Heart left ventricle (tissue), 16 donors: ENCODE measurements around the gene RND3. TPM values are rescaled to one million over a fixed set of nuclear protein-coding genes. Genes with fewer than 3 reads are reported as not detected.

Experiments used
- ATAC-seq, 4 donors: fragments of 200-7000 bp; cut with Tn5 transposase; one replicate each; pipeline ENCODE4 v1.9.1; 2020 to 2022; ENCODE audit warnings: moderate library complexity in 4 of 4, mild to moderate bottlenecking in 3 of 4, moderate number of reproducible peaks in 1 of 4
- DNase-seq, 5 donors: peaks; one replicate each; pipeline ENCODE4 v3.0.0-alpha.2; 2020
- H3K27ac ChIP-seq, 12 donors: fragments of 200-600 bp; sonication (generic) in 4 of 12; one replicate each; pipeline versions ENCODE4 v1.5.0 to v1.8.0; 2016 to 2022; ENCODE audit warnings: mild to moderate bottlenecking in 2 of 12
- H3K27me3 ChIP-seq, 9 donors: fragments of 200-600 bp; sonication (generic) in 2 of 9; one replicate each; pipeline versions ENCODE4 v1.5.1 to v1.8.0; 2016 to 2022; ENCODE audit warnings: mild to moderate bottlenecking in 3 of 9
- H3K36me3 ChIP-seq, 9 donors: fragments of 200-600 bp; sonication (generic) in 2 of 9; one replicate each; pipeline versions ENCODE4 v1.5.0 to v1.8.0; 2018 to 2022; ENCODE audit warnings: mild to moderate bottlenecking in 2 of 9
- H3K4me1 ChIP-seq, 12 donors: fragments of 200-600 bp; sonication (generic) in 4 of 12; one replicate each; pipeline versions ENCODE4 v1.5.0 to v1.8.0; 2016 to 2022; ENCODE audit warnings: mild to moderate bottlenecking in 3 of 12
- H3K4me3 ChIP-seq, 12 donors: fragments of 200-600 bp; sonication (generic) in 4 of 12; one replicate each; pipeline versions ENCODE4 v1.5.0 to v1.8.0; 2017 to 2022; ENCODE audit warnings: mild to moderate bottlenecking in 9 of 12, moderate library complexity in 4 of 12
- H3K9me3 ChIP-seq, 12 donors: fragments of 200-600 bp; sonication (generic) in 4 of 12; one replicate each; pipeline versions ENCODE4 v1.5.0 to v1.8.0; 2016 to 2022; ENCODE audit warnings: mild to moderate bottlenecking in 1 of 12
- CTCF ChIP-seq, 12 donors: fragments of 200-600 bp; sonication (generic) in 4 of 12; IDR thresholded peaks; one replicate each; pipeline versions ENCODE4 v1.5.0 to v1.8.0; 2018 to 2022; ENCODE audit warnings: antibody characterized with exemption in 12 of 12, mild to moderate bottlenecking in 5 of 12
- POLR2A ChIP-seq, 2 donors: fragments of 450-650 bp; IDR thresholded peaks; one replicate each; pipeline ENCODE4 v1.6.1; 2017; ENCODE audit warnings: antibody characterized with exemption in 2 of 2, mild to moderate bottlenecking in 2 of 2, moderate library complexity in 2 of 2
- WGBS, 4 donors: extraction: QIAGEN DNeasy Blood & Tissue Kit in 2 of 4; methylation state at CpG; one replicate each; pipeline versions ENCODE4 v1.1.5 to v1.1.7; 2013 to 2018; 5-methylcytosine and 5-hydroxymethylcytosine counted together
- intact Hi-C, 10 donors: fragments of 100-400 bp; cut with DNase I; formaldehyde crosslinking; loops; one replicate each; pipeline versions ENCODE4 v1.11.1 to v1.14.2; 2022
- polyA plus RNA-seq, 2 donors: library from polyadenylated mRNA; stranded (reverse); fragments of 200-250 nt; gene quantifications; one replicate each; pipeline ENCODE4 v1.2.3, GENCODE V29; 2013
- total RNA-seq, 9 donors: library from RNA; depleted of rRNA in 2 of 9; stranded (reverse); fragments of >200 nt in 2 of 9; fragmentation: NEBNext Ultra II Directional in 3 of 9; extraction: Animal tissue kit (Norgen Biotek cat#: 25700) in 3 of 9; gene quantifications; one replicate each; pipeline versions ENCODE4 v1.1.0 to v1.2.4, GENCODE V29; 2016 to 2023
- donor health status: ischemic (EF 13 %, LVEDD 7.1; RV severe dilation, severe dysfunction).
- donor health status: healthy with polysubstance abuse.
- donor health status: DM: no; HTN: yes; CAD: no.
- donor health status: DM: no; HTN: no; CAD: no.
- donor health status: ischemic (EF 25% LVEDD 6.9; RV normal size, moderate dysfunction).
- donor health status: ischemic (EF 25% LVEDD 5.7; RV mildly dilated, moderate dysfunction).
- donor health status: healthy.
- donor health status: DM: yes; HTN: yes; CAD: no.
- donor health status: ischemic (EF 35%, LVEDD 5.7; RV mildly dilated, moderate dysfunction).
- donor health status: nonischemic (EF 11% LVEDD 7.7; RV severe dilation, severe dysfunction).
- donor health status: DM: yes; HTN: yes; CAD: no.
- donor health status: PGD.
- donor health status: ischemic (EF 29% LVEDD 5.4; RV normal size, mild dysfunction).
- donor health status: nonischemic (EF 23%, LVEDD 6.1; RV moderate dilation, normal function).

The RND3 gene
- total and polyA plus RNA-seq, 11 donors, result 16.8 to 40.1 (median 30.2) TPM

- no peaks in the 10 kb centered on the region for H3K27me3 ChIP-seq
- no peaks in the 10 kb centered on the region for H3K36me3 ChIP-seq
- TF ChIP-seq POLR2A (IDR thresholded peaks at IDR 0.05), result no peak
- no peak for TF ChIP-seq CTCF (IDR thresholded peaks at IDR 0.05)
- H3K27ac ChIP-seq, result no peak overlapping the region
- intact Hi-C loops, result loop anchor here in 5 of 10 donors (5.0 to 10.0 kb wide), 3 partner anchors 58 to 188 kb away; partner anchors contain the start of gene RND3 (in 5 of the 5)
- no peak overlapping the region for H3K4me3 ChIP-seq
- ATAC-seq (no peak), DNase-seq (no peak)
- 77 to 86% (median 80%) methylated on average over 4 of the region's 4 CpGs for WGBS, 4 donors
- H3K9me3 ChIP-seq, result no peaks in the 10 kb centered on the region
- no peaks in the 10 kb centered on the region for H3K4me1 ChIP-seq
Measured at GRCh38 chr2:150426724-150427123, 60.7 kb downstream of the RND3 start.

- no peak for DNase-seq
- H3K4me1 ChIP-seq, result no peaks in the 10 kb centered on the region
- intact Hi-C loops, result loop anchor here in 5 of 10 donors (5.0 to 10.0 kb wide), 3 partner anchors 58 to 188 kb away; partner anchors contain the start of gene RND3 (in 5 of the 5)
- ATAC-seq, result no peak
- H3K27me3 ChIP-seq, result no peaks in the 10 kb centered on the region
- H3K36me3 ChIP-seq, result no peaks in the 10 kb centered on the region
- WGBS, 4 donors, result 81 to 88% (median 85%) methylated on average over 2 of the region's 2 CpGs
- no peak overlapping the region for H3K4me3 ChIP-seq
- H3K9me3 ChIP-seq, result no peaks in the 10 kb centered on the region
- TF ChIP-seq POLR2A (IDR thresholded peaks at IDR 0.05), result no peak
- TF ChIP-seq CTCF (IDR thresholded peaks at IDR 0.05), result no peak
- no peak overlapping the region for H3K27ac ChIP-seq
Measured at GRCh38 chr2:150426315-150426714, 61.2 kb downstream of the RND3 start.

GRCh38 chr2:150425121-150425955 is 62.1 kb downstream of the RND3 start:
- Histone ChIP-seq H3K27ac (peak overlapping the region in 10 of 12 donors; percentile 12 to 74 (median 50)), H3K4me3 (peak overlapping the region in 9 of 12 donors; percentile 8 to 54 (median 37)), H3K4me1 (no peaks in the 10 kb centered on the region), H3K27me3 (no peaks in the 10 kb centered on the region), H3K36me3 (no peaks in the 10 kb centered on the region), H3K9me3 (no peaks in the 10 kb centered on the region)
- 43 to 59% (median 47%) methylated on average over 22 of the region's 22 CpGs for WGBS, 4 donors
- DNase-seq (peak in 4 of 5 donors; percentile 19 to 59 (median 49)), ATAC-seq (peak; percentile 92 to 98 (median 95))
- intact Hi-C loops, result loop anchor here in 9 of 10 donors (1.0 to 10.0 kb wide), 7 partner anchors 59 to 189 kb away; partner anchors contain the start of gene RND3 (in 9 of the 9)
- TF ChIP-seq CTCF (IDR thresholded peaks at IDR 0.05), result peak in 11 of 12 donors; percentile 10 to 59 (median 47)
- no peak for TF ChIP-seq POLR2A (IDR thresholded peaks at IDR 0.05)

- intact Hi-C loops, result loop anchor here in 7 of 10 donors (2.0 to 10.0 kb wide), 5 partner anchors 60 to 190 kb away; partner anchors contain the start of gene RND3 (in 3 of the 7)
- H3K4me3 ChIP-seq, result no peak overlapping the region
- no peak for TF ChIP-seq POLR2A (IDR thresholded peaks at IDR 0.05)
- no peak for TF ChIP-seq CTCF (IDR thresholded peaks at IDR 0.05)
- H3K27ac ChIP-seq, result no peak overlapping the region
- no peak for ATAC-seq
- H3K4me1 ChIP-seq, result no peaks in the 10 kb centered on the region
- no peaks in the 10 kb centered on the region for H3K27me3 ChIP-seq
- H3K36me3 ChIP-seq, result no peaks in the 10 kb centered on the region
- no peak for DNase-seq
- 44 to 65% (median 53%) methylated on average over 6 of the region's 6 CpGs for WGBS, 4 donors
- H3K9me3 ChIP-seq, result no peaks in the 10 kb centered on the region
Measured at GRCh38 chr2:150424406-150424805, 63.1 kb downstream of the RND3 start.
